ENCODE results near the gene ZNF850.
A peak's percentile ranks its signal among the peaks of the same experiment; 100 is the strongest.

ZNF850 gene

GRCh38 chr19:36797786-36798108 lies 25.1 kb upstream of the ZNF850 start (continued):
- TF ChIP-seq ZNF391 (tag by site-specific recombination; IDR thresholded peaks at IDR 0.05; ENCODE audit: borderline replicate concordance, low read depth) (no peak), GLIS2 (tag by site-specific recombination; IDR thresholded peaks at IDR 0.05) (no peak), ZNF561 (tag by site-specific recombination; IDR thresholded peaks at IDR 0.05; ENCODE audit: borderline replicate concordance) (0 out of 2 replicates have a peak, but pooled peaks have one; percentile 12), MEIS1 (CRISPR knock-in tag; IDR thresholded peaks at IDR 0.05; ENCODE audit: borderline replicate concordance) (no peak), ZNF266 (tag by site-specific recombination; IDR thresholded peaks at IDR 0.05; ENCODE audit: low read depth) (no peak), ZNF692 (tag by site-specific recombination; IDR thresholded peaks at IDR 0.05) (0 out of 2 replicates have a peak, but pooled peaks have one; percentile 1), ZNF510 (tag by site-specific recombination; IDR thresholded peaks at IDR 0.05; ENCODE audit: insufficient replicate concordance) (no peak), ZNF341 (tag by site-specific recombination; IDR thresholded peaks at IDR 0.05; ENCODE audit: low read depth) (no peak), MYNN (tag by site-specific recombination; IDR thresholded peaks at IDR 0.05; ENCODE audit: borderline replicate concordance) (no peak), ZBTB17 (tag by site-specific recombination; IDR thresholded peaks at IDR 0.05) (0 out of 2 replicates have a peak, but pooled peaks have one; percentile 2), TSHZ1 (tag by site-specific recombination; IDR thresholded peaks at IDR 0.05; ENCODE audit: borderline replicate concordance) (no peak), ZNF248 (tag by site-specific recombination; IDR thresholded peaks at IDR 0.05) (no peak), ZNF16 (tag by site-specific recombination; IDR thresholded peaks at IDR 0.05; ENCODE audit: low read depth) (no peak)

GRCh38 chr19:36796714-36796992 lies 24.0 kb upstream of the ZNF850 start:
- Histone ChIP-seq H3K4me1 (ENCODE audit: control insufficient read depth, insufficient read depth, low read length) (no peaks in the 10 kb centered on the region), H3K4me3 (ENCODE audit: low read depth, low read length) (peak overlapping the region; percentile 43), H3K9me3 (ENCODE audit: control insufficient read depth, insufficient read depth, low read depth, low read length) (peaks cover 8% of the 10 kb centered on the region), H3K36me3 (ENCODE audit: control insufficient read depth in 2 of 2, insufficient read depth in 1 of 2, low read length in 2 of 2) (peaks cover 8 to 21% of the 10 kb centered on the region in 2 experiments), H3K27ac (ENCODE audit: extremely low read depth, low read depth, low read length) (peak overlapping the region; percentile 67; the same call in 1 of the 2 replicates)
- CTCF ChIA-PET, result no interaction called here
- TF ChIP-seq PRDM4 (tag by site-specific recombination; IDR thresholded peaks at IDR 0.05), result no peak
- TF ChIP-seq KLF9 (tag by site-specific recombination; IDR thresholded peaks at IDR 0.05; ENCODE audit: low read depth), result 0 out of 2 replicates have a peak, but pooled peaks have one; percentile 53
- no peak for TF ChIP-seq ELK4 (IDR thresholded peaks at IDR 0.05; ENCODE audit: borderline replicate concordance, low read depth, low read length)
- TF ChIP-seq EGR2 (tag by site-specific recombination; IDR thresholded peaks at IDR 0.05; ENCODE audit: low read depth), result no peak
- TF ChIP-seq ZNF596 (tag by site-specific recombination; IDR thresholded peaks at IDR 0.05), result 0 out of 2 replicates have a peak, but pooled peaks have one; percentile 3
- no peak for TF ChIP-seq ZNF24 (tag by site-specific recombination; IDR thresholded peaks at IDR 0.05)
- peak; percentile 21; the same call in 1 of the 2 replicates for TF ChIP-seq ZNF623 (tag by site-specific recombination; IDR thresholded peaks at IDR 0.05)
- no peak for TF ChIP-seq ZBTB44 (tag by site-specific recombination; IDR thresholded peaks at IDR 0.05)
- no peak for TF ChIP-seq REPIN1 (tag by site-specific recombination; IDR thresholded peaks at IDR 0.05; ENCODE audit: low read depth)
- TF ChIP-seq SP3 (tag by site-specific recombination; IDR thresholded peaks at IDR 0.05), result no peak
- TF ChIP-seq ZNF169 (tag by site-specific recombination; IDR thresholded peaks at IDR 0.05), result no peak; the same call in 1 of the 2 replicates
- no peak for TF ChIP-seq ZNF670 (tag by site-specific recombination; IDR thresholded peaks at IDR 0.05; ENCODE audit: low read depth)
- POLR2A ChIA-PET, result interaction anchor here (0.9 to 1.4 kb wide), 5 partner anchors 23 to 130 kb away, joined by 3 to 11 read pairs (median 5); partner anchors contain the start of genes ZNF345, ZNF461, ZNF790 and ZNF850

Measured in HEK293 (cell line).